ENCODE results near the gene SREK1. TPM values are rescaled to one million over a fixed set of nuclear protein-coding genes. Genes with fewer than 3 reads are reported as not detected.

SREK1 gene
- total and polyA plus RNA-seq, 2 donors (not counting 3 experiments of a cell fraction or from before 2014, with no cell fraction given), result 27.4 to 78.6 TPM

DNA sequence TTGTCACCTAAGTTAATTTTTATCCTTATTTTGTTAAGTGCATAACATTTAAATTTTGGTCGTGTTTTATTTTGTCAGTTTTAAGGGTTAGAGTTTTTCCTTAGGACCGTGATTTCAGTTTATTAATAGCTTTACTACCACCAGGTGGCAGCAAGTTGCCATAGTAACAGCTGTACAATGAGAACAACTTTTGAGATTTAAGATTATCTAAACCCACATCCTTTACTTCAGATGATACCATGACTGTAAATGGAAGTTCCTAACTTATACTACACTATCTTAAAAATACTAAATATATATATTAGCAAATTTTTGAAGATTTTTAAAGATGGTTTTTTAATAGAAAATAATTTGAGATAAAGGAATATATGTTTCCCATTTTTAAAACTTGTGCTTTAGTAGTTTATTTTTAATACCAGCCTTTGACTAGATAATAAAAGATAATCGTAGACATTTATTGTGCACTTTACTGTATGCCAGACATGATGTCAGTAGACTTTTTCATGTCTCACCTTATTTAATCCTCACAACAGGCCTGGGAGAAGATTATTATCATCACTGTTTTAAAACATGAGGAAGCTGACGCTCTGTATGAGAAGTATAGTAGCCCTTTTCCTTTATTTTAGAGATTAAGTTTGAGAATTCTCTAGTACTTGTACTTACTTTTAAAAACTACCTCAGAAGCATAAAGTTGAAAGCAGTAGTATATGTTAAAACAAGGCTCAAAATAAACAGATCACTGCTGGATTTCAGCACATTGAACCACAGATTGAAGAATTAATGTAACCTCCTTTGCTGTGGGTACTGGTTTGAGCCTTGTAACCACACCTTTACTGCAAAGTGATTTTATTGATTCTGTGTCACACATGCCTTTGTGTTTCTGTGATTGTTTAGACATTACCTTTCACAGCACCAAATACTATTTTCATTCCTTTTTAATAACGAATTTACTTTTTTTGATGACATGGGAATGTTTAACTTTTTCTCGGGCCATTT is 27.5 kb downstream of the SREK1 start:
- no peak overlapping the region for H3K9ac ChIP-seq (replicated peaks; ENCODE audit: extremely low read depth, insufficient read depth, low read length)
- intact Hi-C loops (cut with micrococcal nuclease), result loop anchor here (2.0 to 5.0 kb wide), 3 partner anchors 411 to 586 kb away; no protein-coding TSS in a partner anchor
- peaks cover 0 to 12% of the 10 kb centered on the region in 2 experiments for H3K36me3 ChIP-seq (ENCODE audit: control insufficient read depth in 2 of 2, extremely low read depth in 1 of 2, insufficient read depth in 2 of 2, low read length in 2 of 2)
- POLR2A ChIA-PET, result no interaction called here
- H3K4me2 ChIP-seq (ENCODE audit: insufficient read depth, low read length), result no peak overlapping the region
- DNase-seq (ENCODE audit: low read depth, low spot score), result peak; percentile 59
- peaks cover 19% of the 10 kb centered on the region for H3K79me2 ChIP-seq (ENCODE audit: control insufficient read depth, insufficient read depth, low read length)
- TF ChIP-seq POLR2A (IDR thresholded peaks at IDR 0.05; ENCODE audit: low read depth, low read length) (no peak), CTCF (IDR thresholded peaks at IDR 0.05; ENCODE audit: extremely low read depth in 1 of 2, insufficient read depth in 1 of 2, low read depth in 1 of 2, low read length in 2 of 2) (peak in 1 of 2 donors; percentile 35), EZH2 (IDR thresholded peaks at IDR 0.05; ENCODE audit: borderline replicate concordance, low read depth, low read length, severe bottlenecking) (no peak)
- H3K4me3 ChIP-seq (replicated peaks in 1 of 3; ENCODE audit: insufficient read depth in 1 of 3, low read depth in 1 of 3, low read length in 3 of 3), result no peak overlapping the region
- no TSS peak for BruUV-seq (replicated peaks)
- dilution Hi-C loops (cut with MboI; ENCODE audit: extremely low pct_ligation_motif_present, low sequenced_read_pairs), result no loop called here
- H3K27me3 ChIP-seq (ENCODE audit: control insufficient read depth in 2 of 2, insufficient read depth in 2 of 2, low read length in 2 of 2), result no peaks in the 10 kb centered on the region
- H3K4me1 ChIP-seq (ENCODE audit: control insufficient read depth, extremely low read depth, insufficient read depth, low read length), result no peaks in the 10 kb centered on the region
- H3K9me1 ChIP-seq (replicated peaks; ENCODE audit: control insufficient read depth, extremely low read depth, insufficient read depth, low read length), result no peaks in the 10 kb centered on the region
- no peak overlapping the region for H2AFZ ChIP-seq (ENCODE audit: low read depth, low read length)
- H3K27ac ChIP-seq (ENCODE audit: insufficient read depth, low read depth, low read length), result no peak overlapping the region
- no peaks in the 10 kb centered on the region for H3K9me3 ChIP-seq (replicated peaks; ENCODE audit: control insufficient read depth, insufficient read depth, low read length)
- no peak for FAIRE-seq
- CTCF ChIA-PET, result interaction anchor here (0.6 to 1.7 kb wide), 11 partner anchors 8 to 585 kb away, joined by 3 to 16 read pairs (median 3); partner anchors contain the start of gene ERBIN
- peaks cover 6% of the 10 kb centered on the region for H4K20me1 ChIP-seq (replicated peaks; ENCODE audit: control insufficient read depth, extremely low read depth, insufficient read depth, low read length)
